Measurements from ENCODE around the gene OPCML.

The OPCML gene

GRCh38 chr11:132886335-132886734, 646.0 kb downstream of the OPCML start:
- Histone ChIP-seq H3K27me3 (ENCODE audit: low read length) (no peaks in the 10 kb centered on the region), H3K27ac (ENCODE audit: low read depth, low read length) (no peak overlapping the region), H3K9me2 (replicated peaks; ENCODE audit: insufficient read depth, low read length) (no peaks in the 10 kb centered on the region), H3K79me2 (ENCODE audit: insufficient read depth, low read length) (no peaks in the 10 kb centered on the region), H3K36me3 (ENCODE audit: low read length) (no peaks in the 10 kb centered on the region), H3K9ac (ENCODE audit: low read length) (no peak overlapping the region), H3F3A (ENCODE audit: insufficient read depth) (no peaks in the 10 kb centered on the region), H2AFZ (ENCODE audit: low read depth, low read length, severe bottlenecking) (no peak overlapping the region), H3K4me3 (ENCODE audit: insufficient read depth, low read length, poor library complexity, severe bottlenecking) (no peak overlapping the region), H3K4me2 (ENCODE audit: low read depth, low read length, poor library complexity, severe bottlenecking) (no peak overlapping the region), H3K9me3 (ENCODE audit: insufficient read depth, low read length) (no peaks in the 10 kb centered on the region), H4K20me1 (ENCODE audit: low read depth, low read length) (no peaks in the 10 kb centered on the region)
- TF ChIP-seq EZH2phosphoT487 (conservative IDR thresholded peaks at IDR 0.05; ENCODE audit: low read length) (no peak), CTCF (IDR thresholded peaks at IDR 0.05; ENCODE audit: insufficient read depth, low read length, poor library complexity, severe bottlenecking) (no peak)

GRCh38 chr11:132883241-132883640, 649.1 kb downstream of the OPCML start:
- TF ChIP-seq EZH2phosphoT487 (conservative IDR thresholded peaks at IDR 0.05; ENCODE audit: low read length) (no peak), CTCF (IDR thresholded peaks at IDR 0.05; ENCODE audit: insufficient read depth, low read length, poor library complexity, severe bottlenecking) (no peak)
- no peaks in the 10 kb centered on the region for H3K36me3 ChIP-seq (ENCODE audit: low read length)

DNA sequence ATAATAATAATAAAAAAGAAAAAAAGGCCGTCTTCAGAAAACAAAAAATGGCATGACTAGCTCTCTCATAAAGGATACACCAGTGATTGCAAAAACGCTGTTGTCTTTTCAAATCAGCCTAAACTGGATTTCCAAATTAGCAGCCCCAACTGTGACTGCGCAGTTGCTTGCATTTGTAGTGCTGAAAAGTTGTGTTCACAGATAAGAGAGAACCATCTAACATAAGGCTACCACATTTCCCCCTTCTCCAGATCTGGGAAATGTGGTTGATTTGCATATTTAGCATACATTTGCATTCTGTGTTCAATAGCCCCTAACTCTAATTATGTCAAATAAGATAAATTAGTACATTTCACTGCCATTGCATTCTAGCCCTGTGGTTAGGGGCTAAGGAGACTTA, 650.7 kb downstream of the OPCML start:
- no peak overlapping the region for H3K9ac ChIP-seq (ENCODE audit: low read length)
- no peak overlapping the region for H3K4me2 ChIP-seq (ENCODE audit: low read depth, low read length, poor library complexity, severe bottlenecking)
- H3F3A ChIP-seq (ENCODE audit: insufficient read depth) = no peaks in the 10 kb centered on the region
- H3K9me3 ChIP-seq (ENCODE audit: insufficient read depth, low read length) = no peaks in the 10 kb centered on the region
- no peak overlapping the region for H3K4me3 ChIP-seq (ENCODE audit: insufficient read depth, low read length, poor library complexity, severe bottlenecking)
- no peaks in the 10 kb centered on the region for H3K79me2 ChIP-seq (ENCODE audit: insufficient read depth, low read length)
- TF ChIP-seq EZH2phosphoT487 (conservative IDR thresholded peaks at IDR 0.05; ENCODE audit: low read length) (no peak), CTCF (IDR thresholded peaks at IDR 0.05; ENCODE audit: insufficient read depth, low read length, poor library complexity, severe bottlenecking) (no peak)
- H3K27me3 ChIP-seq (ENCODE audit: low read length) = no peaks in the 10 kb centered on the region
- no peak overlapping the region for H2AFZ ChIP-seq (ENCODE audit: low read depth, low read length, severe bottlenecking)
- H3K27ac ChIP-seq (ENCODE audit: low read depth, low read length) = no peak overlapping the region
- no peaks in the 10 kb centered on the region for H3K36me3 ChIP-seq (ENCODE audit: low read length)
- no peaks in the 10 kb centered on the region for H3K9me2 ChIP-seq (replicated peaks; ENCODE audit: insufficient read depth, low read length)
- H4K20me1 ChIP-seq (ENCODE audit: low read depth, low read length) = no peaks in the 10 kb centered on the region

More at GRCh38 chr11:132883241-132883640, 649.1 kb downstream of the OPCML start:
- no peak overlapping the region for H3K27ac ChIP-seq (ENCODE audit: low read depth, low read length)
- H3K27me3 ChIP-seq (ENCODE audit: low read length) = no peaks in the 10 kb centered on the region
- no peaks in the 10 kb centered on the region for H3K9me3 ChIP-seq (ENCODE audit: insufficient read depth, low read length)
- H3K79me2 ChIP-seq (ENCODE audit: insufficient read depth, low read length) = no peaks in the 10 kb centered on the region
- H3K9me2 ChIP-seq (replicated peaks; ENCODE audit: insufficient read depth, low read length) = no peaks in the 10 kb centered on the region
- H3K9ac ChIP-seq (ENCODE audit: low read length) = no peak overlapping the region
- no peak overlapping the region for H3K4me2 ChIP-seq (ENCODE audit: low read depth, low read length, poor library complexity, severe bottlenecking)
- no peaks in the 10 kb centered on the region for H3F3A ChIP-seq (ENCODE audit: insufficient read depth)
- H3K4me3 ChIP-seq (ENCODE audit: insufficient read depth, low read length, poor library complexity, severe bottlenecking) = no peak overlapping the region
- H4K20me1 ChIP-seq (ENCODE audit: low read depth, low read length) = no peaks in the 10 kb centered on the region
- H2AFZ ChIP-seq (ENCODE audit: low read depth, low read length, severe bottlenecking) = no peak overlapping the region
